Liver (tissue), 9 donors: ENCODE results near the gene FEZ2. TPM values are rescaled to one million over a fixed set of nuclear protein-coding genes. Genes with fewer than 3 reads are reported as not detected.

Experiments used
- DNase-seq: peaks from one replicate; pipeline ENCODE4 v3.0.0-alpha.2; 2017; ENCODE audit warnings: low spot score
- H3K27ac ChIP-seq, 2 donors: one replicate each; pipeline ENCODE4 v1.7.0; 2013; ENCODE audit warnings: inconsistent platforms in 2 of 2, low read length in 2 of 2, control low read depth in 1 of 2, low read depth in 1 of 2, mild to moderate bottlenecking in 1 of 2
- H3K27me3 ChIP-seq, 4 donors: one replicate each; pipeline versions ENCODE4 v1.6.1 to v1.7.0; 2013; ENCODE audit warnings: low read length in 3 of 4, inconsistent platforms in 1 of 4, mild to moderate bottlenecking in 1 of 4, moderate library complexity in 1 of 4; ENCODE audit not compliant: control insufficient read depth in 4 of 4, insufficient read depth in 4 of 4
- H3K36me3 ChIP-seq, 4 donors: one replicate each; pipeline versions ENCODE4 v1.6.1 to v1.7.0; 2013; ENCODE audit warnings: low read length in 3 of 4, mild to moderate bottlenecking in 3 of 4, low read depth in 1 of 4, moderate library complexity in 1 of 4; ENCODE audit not compliant: control insufficient read depth in 4 of 4, insufficient read depth in 3 of 4
- H3K4me1 ChIP-seq, 4 donors: one replicate each; pipeline versions ENCODE4 v1.6.1 to v1.7.0; 2013; ENCODE audit warnings: low read length in 3 of 4, mild to moderate bottlenecking in 3 of 4, moderate library complexity in 1 of 4; ENCODE audit not compliant: control insufficient read depth in 4 of 4, insufficient read depth in 4 of 4
- H3K4me3 ChIP-seq, 3 donors: one replicate each; pipeline versions ENCODE4 v1.6.1 to v1.7.0; 2013; ENCODE audit warnings: low read length in 3 of 3, control low read depth in 1 of 3, low read depth in 1 of 3, mild to moderate bottlenecking in 1 of 3
- H3K9ac ChIP-seq, 2 donors: one replicate each; pipeline ENCODE4 v1.7.0; 2013; ENCODE audit warnings: low read length in 2 of 2, mild to moderate bottlenecking in 2 of 2, moderate library complexity in 2 of 2, control low read depth in 1 of 2, low read depth in 1 of 2
- H3K9me3 ChIP-seq, 4 donors: one replicate each; pipeline versions ENCODE4 v1.6.1 to v1.7.0; 2013; ENCODE audit warnings: low read length in 3 of 4; ENCODE audit not compliant: control insufficient read depth in 4 of 4
- ATF3 ChIP-seq: IDR thresholded peaks from 2 replicates; pipeline ENCODE4 v1.6.1; 2016; ENCODE audit warnings: antibody characterized with exemption
- CTCF ChIP-seq: fragments of 150-350 bp; IDR thresholded peaks from 2 replicates; pipeline ENCODE4 v1.5.1; 2017; ENCODE audit warnings: improper control_type of control experiment, low read depth, low read length; ENCODE audit not compliant: missing input control
- FOXA1 ChIP-seq: IDR thresholded peaks from 2 replicates; pipeline ENCODE4 v1.6.1; 2016; ENCODE audit warnings: antibody characterized with exemption
- FOXA2 ChIP-seq: IDR thresholded peaks from 2 replicates; pipeline ENCODE4 v1.6.1; 2016; ENCODE audit warnings: antibody characterized with exemption
- GABPA ChIP-seq, 2 donors: IDR thresholded peaks in 1 of 2; conservative IDR thresholded peaks in 1 of 2; 2 replicates each; pipeline ENCODE4 v1.6.1; 2016; ENCODE audit warnings: antibody characterized with exemption in 2 of 2, mild to moderate bottlenecking in 1 of 2, moderate library complexity in 1 of 2
- HNF4A ChIP-seq, 2 donors: conservative IDR thresholded peaks; 2 replicates each; pipeline ENCODE4 v1.6.1; 2016; ENCODE audit warnings: antibody characterized with exemption in 2 of 2, mild to moderate bottlenecking in 2 of 2
- HNF4G ChIP-seq: IDR thresholded peaks from 2 replicates; pipeline ENCODE4 v1.6.1; 2016; ENCODE audit warnings: antibody characterized with exemption
- JUND ChIP-seq, 2 donors: IDR thresholded peaks; 2 replicates each; pipeline ENCODE4 v1.6.1; 2016; ENCODE audit warnings: antibody characterized with exemption in 2 of 2
- MAX ChIP-seq: IDR thresholded peaks from 2 replicates; pipeline ENCODE4 v1.6.1; 2016; ENCODE audit warnings: antibody characterized with exemption
- NR2F2 ChIP-seq: IDR thresholded peaks from 2 replicates; pipeline ENCODE4 v1.6.1; 2016; ENCODE audit warnings: antibody characterized with exemption
- RAD21 ChIP-seq, 2 donors: IDR thresholded peaks; 2 replicates each; pipeline ENCODE4 v1.6.1; 2016; ENCODE audit warnings: antibody characterized with exemption in 2 of 2, mild to moderate bottlenecking in 2 of 2
- REST ChIP-seq: IDR thresholded peaks from 2 replicates; pipeline ENCODE4 v1.6.1; 2016; ENCODE audit warnings: antibody characterized with exemption, mild to moderate bottlenecking
- SP1 ChIP-seq: IDR thresholded peaks from 2 replicates; pipeline ENCODE4 v1.6.1; 2018; ENCODE audit warnings: antibody characterized with exemption, mild to moderate bottlenecking
- TAF1 ChIP-seq: conservative IDR thresholded peaks from 2 replicates; pipeline ENCODE4 v1.6.1; 2016; ENCODE audit warnings: antibody characterized with exemption, mild to moderate bottlenecking
- YY1 ChIP-seq: IDR thresholded peaks from 2 replicates; pipeline ENCODE4 v1.6.1; 2016; ENCODE audit warnings: antibody characterized with exemption, mild to moderate bottlenecking
- WGBS: extraction: QIAGEN DNeasy Blood & Tissue Kit; methylation state at CpG from one replicate; pipeline ENCODE4 v1.1.7; 2013; 5-methylcytosine and 5-hydroxymethylcytosine counted together
- polyA plus RNA-seq, 2 donors: library from polyadenylated mRNA; stranded (reverse) in 1 of 2; unstranded in 1 of 2; fragments of 200-250 nt in 1 of 2; fragments of >200 nt in 1 of 2; fragmentation: Nextera tagmentation in 1 of 2; extraction: Ambion mirVana in 1 of 2; gene quantifications; one replicate each; pipeline versions ENCODE4 v1.2.1 to v1.2.3, GENCODE V29; 2013 to 2015
- total RNA-seq, 2 donors: library from RNA; depleted of rRNA; stranded (reverse); fragments of >200 nt; gene quantifications; one replicate each; pipeline ENCODE4 v1.2.3, GENCODE V29; 2014
- donor health status: healthy.
- donor health status: healthy.
- donor health status: healthy.
- donor health status: healthy.
- donor health status: healthy.

FEZ2 gene
- total and polyA plus RNA-seq, 4 donors, result 11.9 to 16.1 (median 14.1) TPM

GRCh38 chr2:36530178-36530982 is 67.6 kb downstream of the FEZ2 start:
- no peaks in the 10 kb centered on the region for H3K4me1 ChIP-seq
- WGBS, result 86% methylated on average over 9 of the region's 9 CpGs
- no peak for DNase-seq
- no peaks in the 10 kb centered on the region for H3K9me3 ChIP-seq
- TF ChIP-seq MAX, result no peak
- no peak for TF ChIP-seq NR2F2
- TF ChIP-seq SP1, result no peak
- no peak for TF ChIP-seq TAF1
- no peak for TF ChIP-seq YY1
- no peak for TF ChIP-seq FOXA2
- TF ChIP-seq RAD21 (IDR thresholded peaks at IDR 0.05), result no peak
- H3K4me3 ChIP-seq, result no peak overlapping the region
- H3K27ac ChIP-seq, result no peak overlapping the region
- peaks cover 0 to 2% (median 0%) of the 10 kb centered on the region in 4 donors for H3K36me3 ChIP-seq
- no peak overlapping the region for H3K9ac ChIP-seq
- H3K27me3 ChIP-seq, result no peaks in the 10 kb centered on the region

- peaks cover 0 to 2% (median 0%) of the 10 kb centered on the region in 4 donors for H3K36me3 ChIP-seq
- WGBS, result 91% methylated on average over 7 of the region's 7 CpGs
These were observed 69.1 kb downstream of the FEZ2 start for GRCh38 chr2:36528766-36529392.

GRCh38 chr2:36528274-36528673 is 69.7 kb downstream of the FEZ2 start:
- Histone ChIP-seq H3K36me3 (peaks cover 0 to 2% (median 0%) of the 10 kb centered on the region in 4 donors), H3K9me3 (no peaks in the 10 kb centered on the region), H3K27me3 (no peaks in the 10 kb centered on the region), H3K9ac (no peak overlapping the region), H3K27ac (no peak overlapping the region), H3K4me1 (no peaks in the 10 kb centered on the region), H3K4me3 (no peak overlapping the region)
- WGBS, result 85% methylated on average over 4 of the region's 4 CpGs
- no peak for TF ChIP-seq ATF3
- no peak for DNase-seq

More at GRCh38 chr2:36528766-36529392, 69.1 kb downstream of the FEZ2 start:
- H3K27me3 ChIP-seq, result no peaks in the 10 kb centered on the region
- no peak overlapping the region for H3K9ac ChIP-seq
- no peak overlapping the region for H3K4me3 ChIP-seq
- TF ChIP-seq FOXA1, result no peak
- TF ChIP-seq JUND (IDR thresholded peaks at IDR 0.05), result no peak
- no peak for TF ChIP-seq TAF1
- TF ChIP-seq GABPA (IDR thresholded peaks at IDR 0.05 in 1 of 2, conservative IDR thresholded peaks at IDR 0.05 in 1 of 2), result no peak
- TF ChIP-seq MAX, result no peak
- no peak for TF ChIP-seq YY1
- TF ChIP-seq SP1, result no peak
- no peaks in the 10 kb centered on the region for H3K9me3 ChIP-seq
- no peak overlapping the region for H3K27ac ChIP-seq
- no peaks in the 10 kb centered on the region for H3K4me1 ChIP-seq
- DNase-seq, result no peak

GRCh38 chr2:36526226-36526625 is 71.7 kb downstream of the FEZ2 start:
- H3K9ac ChIP-seq, result no peak overlapping the region
- no peaks in the 10 kb centered on the region for H3K4me1 ChIP-seq
- H3K27me3 ChIP-seq, result no peaks in the 10 kb centered on the region
- no peak overlapping the region for H3K4me3 ChIP-seq
- DNase-seq, result no peak
- 72% methylated on average over 2 of the region's 2 CpGs for WGBS
- no peak overlapping the region for H3K27ac ChIP-seq
- no peaks in the 10 kb centered on the region for H3K9me3 ChIP-seq
- peaks cover 0 to 2% (median 0%) of the 10 kb centered on the region in 4 donors for H3K36me3 ChIP-seq
- TF ChIP-seq MAX (no peak), YY1 (no peak), CTCF (no peak), TAF1 (no peak), NR2F2 (no peak), HNF4A (conservative IDR thresholded peaks at IDR 0.05) (no peak), JUND (IDR thresholded peaks at IDR 0.05) (no peak), FOXA2 (no peak), HNF4G (no peak), REST (no peak), RAD21 (IDR thresholded peaks at IDR 0.05) (no peak), GABPA (IDR thresholded peaks at IDR 0.05 in 1 of 2, conservative IDR thresholded peaks at IDR 0.05 in 1 of 2) (no peak)
